Fibroblast of upper back skin (primary cell): Measurements from ENCODE around the gene CIC.
"Not testable (repeated sequence)": the region's sequence is repeated elsewhere in the genome, so short reads cannot be mapped to it uniquely, and the experiment has no call there.

Experiments
- DNase-seq: peaks from one replicate; pipeline ENCODE4 v3.0.0-alpha.2; 2013

CIC gene

GRCh38 chr19:42315024-42315423 is 46.0 kb downstream of the CIC start:
- no peak for DNase-seq

GRCh38 chr19:42316223-42317211 is 47.5 kb downstream of the CIC start:
- peak; percentile 21 for DNase-seq

- no peak for DNase-seq
Measured at GRCh38 chr19:42317535-42317934, 48.5 kb downstream of the CIC start.

GRCh38 chr19:42322305-42322704 is 53.3 kb downstream of the CIC start:
- no peak for DNase-seq

GRCh38 chr19:42323473-42323851 is 54.4 kb downstream of the CIC start:
- DNase-seq, result no peak

GRCh38 chr19:42323852-42324654 is 55.0 kb downstream of the CIC start:
- no peak for DNase-seq

- DNase-seq, result no peak
Measured at GRCh38 chr19:42324655-42325307, 55.7 kb downstream of the CIC start.

GRCh38 chr19:42325308-42325895 is 56.4 kb downstream of the CIC start, which contains the start of gene MEGF8:
TSS of gene MEGF8 (plus strand) at chr19:42325635. CDS start at chr19:42326244, 609 bp downstream.
- DNase-seq, result peak; percentile 99

- DNase-seq, result no peak
Measured at GRCh38 chr19:42325896-42326771, 57.1 kb downstream of the CIC start.

GRCh38 chr19:42326969-42327368 is 57.9 kb downstream of the CIC start:
- DNase-seq, result no peak

- DNase-seq, result no peak
Measured at GRCh38 chr19:42327381-42327780, 58.3 kb downstream of the CIC start.

- DNase-seq, result no peak
Measured at GRCh38 chr19:42328106-42328505, 59.1 kb downstream of the CIC start.

- no peak for DNase-seq
Measured at GRCh38 chr19:42328854-42329253, 59.8 kb downstream of the CIC start.

- DNase-seq, result peak; percentile 80
Measured at GRCh38 chr19:42330241-42330711, 61.2 kb downstream of the CIC start.

- not testable (repeated sequence) for DNase-seq
Measured at GRCh38 chr19:42331333-42331732, 62.3 kb downstream of the CIC start.

GRCh38 chr19:42332059-42332458 is 63.0 kb downstream of the CIC start:
- DNase-seq, result no peak

- DNase-seq, result no peak
Measured at GRCh38 chr19:42333018-42333417, 64.0 kb downstream of the CIC start.

GRCh38 chr19:42333975-42334696 is 65.1 kb downstream of the CIC start:
- no peak for DNase-seq

- no peak for DNase-seq
Measured at GRCh38 chr19:42334697-42335373, 65.8 kb downstream of the CIC start.

- no peak for DNase-seq
Measured at GRCh38 chr19:42335374-42335936, 66.4 kb downstream of the CIC start.
